IPS-18c (cell line): ENCODE measurements around the gene KCNG2.
"Not testable (repeated sequence)": the region's sequence is repeated elsewhere in the genome, so short reads cannot be mapped to it uniquely, and the experiment has no call there.

ENCODE experiments used
- H3K4me3 ChIP-seq: 2 replicates; pipeline ENCODE4 v1.7.0; 2013; ENCODE audit warnings: low read depth, mild to moderate bottlenecking, low read length, moderate library complexity; ENCODE audit not compliant: insufficient read depth
- H3K9me3 ChIP-seq: one replicate; pipeline ENCODE4 v1.6.1; 2013; ENCODE audit warnings: mild to moderate bottlenecking, low read length, moderate library complexity; ENCODE audit not compliant: control insufficient read depth, insufficient read depth

The KCNG2 gene, protein sequence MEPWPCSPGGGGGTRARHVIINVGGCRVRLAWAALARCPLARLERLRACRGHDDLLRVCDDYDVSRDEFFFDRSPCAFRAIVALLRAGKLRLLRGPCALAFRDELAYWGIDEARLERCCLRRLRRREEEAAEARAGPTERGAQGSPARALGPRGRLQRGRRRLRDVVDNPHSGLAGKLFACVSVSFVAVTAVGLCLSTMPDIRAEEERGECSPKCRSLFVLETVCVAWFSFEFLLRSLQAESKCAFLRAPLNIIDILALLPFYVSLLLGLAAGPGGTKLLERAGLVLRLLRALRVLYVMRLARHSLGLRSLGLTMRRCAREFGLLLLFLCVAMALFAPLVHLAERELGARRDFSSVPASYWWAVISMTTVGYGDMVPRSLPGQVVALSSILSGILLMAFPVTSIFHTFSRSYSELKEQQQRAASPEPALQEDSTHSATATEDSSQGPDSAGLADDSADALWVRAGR

DNA sequence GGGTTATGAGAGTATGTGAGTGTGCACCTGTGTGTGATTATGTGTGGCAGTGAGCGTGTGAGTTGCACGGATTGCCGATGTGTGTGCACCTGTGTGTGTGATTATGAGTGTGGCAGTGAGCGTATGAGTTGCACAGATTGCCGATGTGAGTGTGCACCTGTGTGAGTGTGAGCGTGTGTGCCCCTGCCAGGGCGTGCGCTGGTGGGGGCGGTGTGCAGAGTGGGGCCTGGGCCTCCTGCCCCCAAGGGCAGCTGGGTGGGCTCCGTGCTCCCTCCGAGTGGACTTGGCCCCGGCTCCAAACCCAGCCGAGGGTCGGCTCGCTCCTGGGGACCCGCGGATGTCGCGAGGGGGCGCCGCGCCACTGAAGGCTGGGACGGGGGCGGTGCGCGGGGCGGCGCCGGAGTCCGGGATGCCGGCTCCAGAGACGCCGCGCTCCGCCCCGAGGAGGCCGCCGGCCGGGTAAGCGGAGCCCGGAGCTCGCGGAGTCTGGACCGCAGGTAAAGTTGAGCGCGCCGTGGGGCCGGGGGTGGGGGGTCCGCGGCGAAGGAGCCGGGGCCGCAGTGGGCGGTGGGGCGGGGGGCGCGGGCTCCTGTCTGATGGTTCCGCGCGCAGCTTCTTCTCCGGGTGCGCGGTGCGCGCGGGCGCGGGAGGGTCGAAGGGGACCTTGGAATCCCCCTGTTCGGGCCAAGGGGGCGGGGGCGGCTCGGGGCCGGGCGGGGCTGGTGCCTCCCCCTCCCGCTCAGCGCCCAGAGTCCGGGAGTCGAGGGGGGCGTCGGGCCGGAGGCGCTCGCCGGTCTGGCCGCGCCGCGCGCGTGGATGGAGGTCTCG lies at the start of gene KCNG2:
TSS of gene KCNG2 (plus strand) at position 421 of the 828 bp plus-strand sequence. CDS start 65,730 bp downstream, outside the sequence.
- Histone ChIP-seq H3K4me3 (peak within 1 kb of the TSS; percentile 56), H3K9me3 (peaks cover 2% of the 10 kb centered on the region)

DNA sequence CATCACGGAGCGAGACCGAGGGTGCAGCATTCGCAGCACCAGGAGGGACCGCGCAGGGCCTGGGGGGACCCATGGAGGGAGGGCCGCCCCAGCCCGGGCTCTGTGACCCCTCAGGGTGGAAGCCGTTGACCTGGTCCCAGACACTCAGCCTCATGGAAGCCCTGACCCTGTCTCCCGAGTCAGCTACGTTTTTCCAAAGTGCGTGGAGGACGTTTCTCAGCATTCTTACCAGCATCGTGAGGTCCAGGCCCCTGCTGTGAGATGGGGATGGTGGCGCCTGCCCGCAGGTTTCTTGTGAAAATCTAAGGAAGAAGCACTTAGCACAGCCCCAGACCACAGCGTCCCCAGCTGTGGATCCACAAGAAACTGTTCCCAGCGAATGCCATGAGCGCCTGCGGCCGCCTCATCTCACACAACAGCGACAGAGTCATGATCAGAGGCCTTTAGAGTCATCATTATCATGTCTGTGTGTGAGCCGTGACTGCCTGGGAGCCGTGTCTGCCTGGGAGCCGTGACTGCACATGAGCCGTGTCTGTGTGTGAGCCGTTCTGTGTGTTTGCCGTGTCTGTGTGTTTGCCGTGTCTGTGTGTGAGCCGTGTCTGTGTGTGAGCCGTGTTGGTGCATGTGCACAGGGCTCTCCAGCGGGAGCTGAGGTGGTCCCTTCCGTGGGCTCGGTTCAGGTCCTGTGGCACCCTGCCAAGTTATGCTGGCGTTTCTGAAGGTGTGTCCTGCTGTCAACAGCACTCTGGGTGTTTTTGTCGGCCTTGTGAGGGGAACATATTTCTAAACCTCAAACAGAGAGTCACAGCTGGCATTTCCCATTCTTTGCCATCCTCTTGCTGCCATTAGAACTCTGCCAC lies 49.2 kb upstream of the KCNG2 start:
- Histone ChIP-seq H3K4me3 (no peak overlapping the region), H3K9me3 (no peaks in the 10 kb centered on the region)

DNA sequence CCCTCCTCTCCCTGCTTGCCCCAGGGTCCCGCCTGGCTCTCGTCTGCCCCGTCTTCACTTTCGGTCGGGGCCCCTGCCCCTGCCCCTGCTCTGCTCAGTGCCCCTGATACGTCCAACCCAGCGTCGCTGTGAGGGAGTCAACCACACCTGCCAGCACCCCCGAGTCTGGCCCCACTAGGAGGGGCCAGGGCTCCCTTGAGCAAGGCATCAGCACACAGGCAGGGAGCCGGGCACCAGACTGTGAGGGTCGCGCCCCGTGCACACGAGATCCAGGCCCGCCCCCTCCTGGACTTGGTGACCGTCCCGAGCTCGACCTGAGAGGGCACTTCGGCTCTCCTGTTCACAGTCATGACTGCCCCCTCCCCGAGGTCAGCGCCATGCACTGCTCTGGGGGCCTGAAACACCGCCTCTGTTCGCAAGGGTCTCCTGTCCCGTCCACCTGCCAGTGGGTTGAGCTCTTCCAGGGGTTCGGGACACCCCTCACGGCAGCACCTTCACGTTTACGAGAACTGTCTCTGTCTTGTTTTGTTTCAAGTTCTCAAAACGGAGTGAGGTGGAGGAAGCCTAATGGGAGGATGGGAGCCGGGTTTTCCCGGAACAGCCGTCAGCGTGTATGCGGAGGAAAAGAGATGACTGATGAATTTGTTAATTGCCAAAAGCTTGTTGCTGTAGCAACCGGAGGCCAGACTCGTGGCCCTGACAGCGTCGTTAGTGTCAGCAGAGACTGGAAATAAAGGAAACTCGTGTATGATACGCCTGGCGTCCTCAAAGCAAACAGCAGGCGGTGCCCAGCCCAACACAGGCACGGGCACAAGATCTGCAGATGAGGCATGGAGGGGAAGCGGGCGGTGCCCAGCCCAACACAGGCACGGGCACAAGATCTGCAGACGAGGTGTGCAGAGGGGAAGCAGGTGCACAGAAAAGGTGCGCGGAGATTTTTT lies 48.2 kb upstream of the KCNG2 start:
- Histone ChIP-seq H3K4me3 (no peak overlapping the region), H3K9me3 (no peaks in the 10 kb centered on the region)

DNA sequence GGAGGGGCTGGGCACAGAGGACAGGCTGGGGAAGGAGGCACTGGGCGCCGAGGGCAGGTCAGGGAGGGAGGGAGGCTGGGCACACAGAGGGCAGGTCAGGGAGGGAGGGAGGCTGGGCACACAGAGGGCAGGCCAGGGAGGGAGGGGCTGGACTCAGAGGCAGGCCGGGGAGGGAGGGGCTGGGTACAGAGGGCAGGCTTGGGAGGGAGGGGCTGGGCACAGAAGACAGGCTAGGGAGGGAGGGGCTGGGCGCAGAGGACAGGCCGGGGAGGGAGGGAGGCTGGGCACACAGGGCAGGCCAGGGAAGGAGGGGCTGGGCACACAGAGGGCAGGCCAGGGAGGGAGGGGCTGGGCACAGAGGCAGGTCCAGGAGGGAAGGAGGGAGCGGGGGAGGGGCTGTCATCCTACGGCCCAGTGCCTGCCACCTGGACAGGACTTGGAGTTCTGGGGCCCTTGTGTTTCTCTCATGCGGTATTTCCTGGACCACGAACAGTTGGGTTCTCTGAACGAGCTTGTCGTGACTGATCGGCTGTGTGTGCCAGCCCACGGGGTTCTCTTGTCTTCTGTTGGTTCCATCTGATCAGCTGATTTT lies 46.7 kb upstream of the KCNG2 start:
- no peaks in the 10 kb centered on the region for H3K9me3 ChIP-seq

DNA sequence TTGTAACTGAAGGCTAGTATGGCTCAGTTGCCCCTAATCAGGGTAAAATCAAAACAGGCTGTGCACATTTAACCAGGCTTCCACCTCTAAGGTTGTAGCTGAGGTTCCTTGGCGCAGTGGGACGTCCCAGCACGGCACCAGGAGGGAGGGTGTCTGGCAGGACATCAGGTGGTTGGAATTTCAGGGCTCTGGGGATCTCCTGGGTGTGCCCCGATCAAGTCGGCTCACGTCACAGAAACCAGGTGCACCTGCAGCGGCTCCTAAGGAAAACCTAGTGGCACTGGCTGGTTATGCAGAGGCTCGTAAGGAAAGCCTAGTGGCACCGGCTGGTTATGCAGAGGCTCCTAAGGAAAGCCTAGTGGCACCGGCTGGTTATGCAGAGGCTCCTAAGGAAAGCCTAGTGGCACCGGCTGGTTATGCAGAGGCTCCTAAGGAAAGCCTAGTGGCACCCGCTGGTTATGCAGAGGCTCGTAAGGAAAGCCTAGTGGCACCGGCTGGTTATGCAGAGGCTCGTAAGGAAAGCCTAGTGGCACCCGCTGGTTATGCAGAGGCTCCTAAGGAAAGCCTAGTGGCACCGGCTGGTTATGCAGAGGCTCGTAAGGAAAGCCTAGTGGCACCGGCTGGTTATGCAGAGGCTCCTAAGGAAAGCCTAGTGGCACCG lies 45.7 kb upstream of the KCNG2 start:
- not testable (repeated sequence) for H3K9me3 ChIP-seq

More for the DNA sequence above, 46.7 kb upstream of the KCNG2 start:
- no peak overlapping the region for H3K4me3 ChIP-seq

DNA sequence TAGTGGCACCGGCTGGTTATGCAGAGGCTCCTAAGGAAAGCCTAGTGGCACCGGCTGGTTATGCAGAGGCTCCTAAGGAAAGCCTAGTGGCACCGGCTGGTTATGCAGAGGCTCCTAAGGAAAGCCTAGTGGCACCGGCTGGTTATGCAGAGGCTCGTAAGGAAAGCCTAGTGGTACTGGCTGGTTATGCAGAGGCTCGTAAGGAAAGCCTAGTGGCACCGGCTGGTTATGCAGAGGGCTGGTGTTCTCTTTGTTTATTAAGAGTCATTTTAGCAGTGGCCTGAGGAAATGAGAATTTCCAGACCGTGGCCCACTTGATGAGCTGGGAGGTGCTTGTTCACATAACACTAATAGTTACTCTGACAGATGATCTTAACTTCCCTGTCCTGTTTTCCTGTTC lies 44.8 kb upstream of the KCNG2 start:
- H3K9me3 ChIP-seq, H3K4me3 ChIP-seq: not testable (repeated sequence)

More for the DNA sequence above, 45.7 kb upstream of the KCNG2 start:
- H3K4me3 ChIP-seq: not testable (repeated sequence)

DNA sequence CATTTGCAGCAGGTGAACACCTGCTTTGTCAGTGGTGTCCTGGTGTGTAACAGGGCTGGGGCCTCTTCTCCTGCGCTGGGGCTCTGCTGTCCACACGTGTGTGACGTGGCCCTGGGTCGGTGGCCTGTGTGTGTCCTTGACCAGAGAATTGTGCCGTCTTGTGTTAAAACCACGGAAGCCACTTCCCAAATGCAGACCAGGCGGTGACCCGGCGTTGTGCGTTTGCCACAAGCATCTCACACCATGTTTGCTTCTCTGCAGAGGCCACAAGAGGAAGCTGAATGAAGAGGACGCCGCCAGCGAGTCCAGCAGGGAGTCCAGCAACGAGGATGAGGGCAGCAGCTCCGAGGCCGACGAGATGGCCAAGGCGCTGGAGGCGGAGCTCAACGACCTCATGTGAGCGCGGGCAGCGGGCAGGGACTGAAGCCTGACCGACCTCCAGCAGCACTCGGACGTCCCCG lies 44.3 kb upstream of the KCNG2 start:
- no peaks in the 10 kb centered on the region for H3K9me3 ChIP-seq

DNA sequence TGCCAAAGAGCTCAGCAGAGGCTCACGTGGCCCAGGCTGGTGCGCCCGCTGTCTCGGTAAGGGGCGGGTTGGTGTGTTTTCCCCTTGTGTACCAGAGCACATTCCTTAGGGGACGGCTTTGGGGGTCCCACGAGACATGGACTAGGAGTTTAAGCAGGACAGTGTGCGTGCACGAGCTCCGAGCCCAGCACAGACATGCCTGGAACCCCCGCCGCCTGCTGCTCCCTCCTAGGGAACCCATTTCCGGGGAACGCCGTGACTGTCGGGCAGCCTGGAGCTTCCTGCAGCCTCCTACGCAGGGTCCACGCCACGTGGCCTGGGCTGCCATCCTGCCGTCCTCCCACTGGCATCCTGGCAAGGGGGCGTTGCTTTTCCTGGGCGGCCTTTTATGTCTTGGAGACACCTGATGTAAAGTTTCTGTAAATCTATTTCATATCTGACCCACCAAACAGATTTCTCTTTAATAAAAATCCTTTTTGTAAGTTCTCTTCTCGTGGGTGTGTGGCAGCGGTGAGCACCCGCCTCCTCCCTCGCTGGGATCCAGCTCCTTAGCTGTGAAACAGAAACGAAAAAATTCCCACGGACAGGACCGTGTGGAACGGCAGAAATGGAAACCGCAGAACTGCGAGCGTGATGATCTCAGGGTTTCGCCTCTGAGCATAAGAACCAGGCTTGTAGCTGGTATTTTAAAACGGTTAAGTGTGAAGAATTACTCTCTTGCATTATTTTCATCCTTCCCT lies 43.5 kb upstream of the KCNG2 start:
- Histone ChIP-seq H3K4me3 (no peak overlapping the region), H3K9me3 (no peaks in the 10 kb centered on the region)

More for the DNA sequence above, 44.3 kb upstream of the KCNG2 start:
- H3K4me3 ChIP-seq: no peak overlapping the region

DNA sequence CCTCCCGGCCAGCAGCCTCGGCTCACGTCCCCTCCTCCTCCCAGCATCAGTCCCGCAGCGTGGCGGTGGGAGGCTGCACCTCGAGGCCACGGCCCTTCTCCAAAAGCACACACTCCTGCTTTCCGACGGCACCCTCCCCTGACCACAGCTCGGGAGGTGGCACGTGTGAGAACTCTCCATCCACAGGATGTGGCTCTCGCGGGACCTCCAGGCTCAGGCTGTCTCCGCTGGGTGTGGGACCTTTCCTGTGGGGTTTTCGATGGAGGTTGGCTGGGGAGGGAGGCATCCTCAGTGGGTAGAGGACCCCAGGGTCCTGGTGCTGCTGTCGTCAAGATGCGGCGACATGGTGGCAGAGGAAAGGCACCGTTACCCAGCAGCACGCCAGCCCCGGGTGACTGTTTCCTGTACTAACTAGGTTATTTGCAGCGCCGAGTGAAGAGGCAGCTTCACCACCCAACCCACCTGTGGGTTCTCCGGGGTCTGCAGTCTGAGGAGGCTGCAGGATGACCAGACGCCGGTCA lies 42.8 kb upstream of the KCNG2 start:
- no peaks in the 10 kb centered on the region for H3K9me3 ChIP-seq
- no peak overlapping the region for H3K4me3 ChIP-seq

DNA sequence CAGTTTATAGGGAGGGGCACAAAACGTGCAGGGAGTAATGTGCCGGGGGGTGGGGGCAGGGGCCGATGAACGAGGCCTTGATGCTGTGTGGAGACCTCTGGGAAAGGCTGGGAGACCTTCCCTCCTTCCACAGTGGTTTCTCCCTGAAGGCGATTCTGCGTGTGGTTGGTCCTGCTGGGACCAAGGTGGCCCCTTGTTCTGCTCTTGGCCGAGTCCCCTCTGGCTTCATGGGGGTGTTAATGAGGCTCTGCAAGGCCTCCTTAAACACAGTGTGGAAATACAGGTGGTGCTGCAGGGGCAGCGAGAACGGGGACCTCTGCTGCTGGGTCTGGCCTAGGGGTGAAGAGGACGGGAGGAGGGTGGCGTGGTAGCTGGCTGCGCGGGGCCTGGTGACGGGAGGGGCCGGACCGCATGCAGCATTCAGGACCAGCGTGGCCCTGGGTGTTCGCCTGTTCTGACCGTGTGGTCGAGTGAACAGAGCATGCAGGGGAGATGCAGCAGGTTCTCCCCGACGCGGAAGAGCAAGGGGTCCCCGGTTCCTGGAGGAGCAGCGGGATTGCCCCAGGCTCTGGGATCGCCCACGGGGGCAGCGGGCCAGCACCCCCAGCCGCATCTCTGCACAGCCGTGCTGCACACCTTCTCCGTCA lies 42.1 kb upstream of the KCNG2 start:
- Histone ChIP-seq H3K9me3 (no peaks in the 10 kb centered on the region), H3K4me3 (no peak overlapping the region)

DNA sequence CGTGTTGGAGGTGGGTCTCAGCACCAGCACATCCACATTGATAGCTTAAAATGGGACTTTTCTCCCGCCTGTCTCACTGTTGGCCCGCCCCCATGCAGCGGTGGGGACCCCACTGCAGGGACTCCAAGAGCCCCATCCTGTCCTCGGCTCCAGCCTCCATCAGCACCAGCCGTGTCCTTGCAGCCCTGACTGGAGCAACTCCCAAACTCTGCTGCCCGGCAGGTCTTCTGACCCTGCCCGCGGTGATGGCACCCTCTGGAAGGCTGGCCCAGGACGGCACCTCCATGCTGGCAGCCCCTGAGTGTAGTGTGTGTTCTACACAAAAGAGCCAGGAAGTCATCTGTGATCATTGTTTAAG lies 41.6 kb upstream of the KCNG2 start:
- H3K9me3 ChIP-seq: no peaks in the 10 kb centered on the region
- no peak overlapping the region for H3K4me3 ChIP-seq

DNA sequence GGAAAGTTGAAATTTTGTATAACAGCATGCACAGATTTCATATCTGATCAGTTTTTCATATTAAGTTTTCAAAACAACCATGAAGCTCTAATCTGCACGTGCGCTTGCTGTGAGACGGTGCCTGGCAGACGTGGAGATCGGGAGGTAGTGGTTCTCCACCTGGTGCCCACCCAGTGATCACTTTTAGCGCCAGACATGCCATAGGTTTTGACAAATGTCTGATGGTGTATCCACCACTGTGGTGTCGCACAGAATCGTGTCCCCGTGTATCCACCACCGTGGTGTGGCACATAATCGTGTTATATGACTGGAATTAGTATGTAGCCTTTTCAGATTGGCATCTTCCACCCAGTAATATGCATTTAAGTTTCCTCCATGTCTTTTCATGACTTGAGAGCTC lies 40.9 kb upstream of the KCNG2 start:
- Histone ChIP-seq H3K4me3 (no peak overlapping the region), H3K9me3 (no peaks in the 10 kb centered on the region)

DNA sequence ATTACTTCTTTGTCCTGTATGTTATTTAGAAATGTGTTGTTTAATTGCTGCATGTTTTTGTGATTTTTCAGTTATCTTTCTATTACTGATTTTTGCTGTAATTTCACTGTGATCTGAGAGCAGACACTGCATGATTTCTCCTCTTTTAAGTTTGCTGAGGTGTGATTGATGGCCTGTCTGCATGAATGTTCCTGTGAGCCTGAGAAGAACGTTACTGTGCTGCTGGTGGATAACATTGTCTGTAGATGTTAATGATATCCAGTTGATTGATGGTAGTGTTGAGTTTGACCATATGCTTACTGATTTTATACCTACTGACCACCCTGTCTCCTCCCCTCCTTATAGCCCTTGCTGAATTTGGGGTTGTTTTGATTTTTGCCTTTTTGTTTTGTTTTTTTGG lies 37.4 kb upstream of the KCNG2 start:
- Histone ChIP-seq H3K4me3 (no peak overlapping the region), H3K9me3 (no peaks in the 10 kb centered on the region)

DNA sequence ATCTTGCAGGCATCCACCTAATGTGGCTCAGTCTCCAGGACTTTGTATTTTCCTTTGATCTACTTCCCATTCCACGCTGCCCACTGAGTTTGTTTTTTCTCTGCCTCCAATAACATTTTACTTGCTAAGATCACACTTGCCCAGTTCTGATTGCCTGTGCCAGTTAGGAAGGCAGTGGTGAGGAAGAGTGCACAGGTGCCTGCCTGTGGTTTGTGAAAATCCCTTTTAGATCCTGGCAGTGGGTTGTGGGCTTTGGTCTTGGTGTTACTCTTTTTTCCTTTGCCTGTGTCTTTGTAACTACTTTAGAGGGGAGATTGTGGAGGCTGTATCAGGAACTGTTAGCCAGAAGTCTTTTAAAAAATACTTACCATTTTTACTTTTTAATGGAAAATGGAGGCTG lies 36.9 kb upstream of the KCNG2 start:
- no peak overlapping the region for H3K4me3 ChIP-seq

More for the DNA sequence above, 36.9 kb upstream of the KCNG2 start:
- no peaks in the 10 kb centered on the region for H3K9me3 ChIP-seq
